Neuronal stem cell (in vitro differentiated cells): Measurements from ENCODE around the gene KDM4C.

ENCODE experiments used
- DNase-seq: peaks from one replicate; pipeline ENCODE4 v3.0.0-alpha.2; 2013; ENCODE audit warnings: low spot score
- H2AFZ ChIP-seq: one replicate; pipeline ENCODE4 v1.6.1; 2013; ENCODE audit warnings: mild to moderate bottlenecking, low read length, inconsistent platforms
- H2AK5ac ChIP-seq: 2 replicates; pipeline ENCODE4 v1.6.1; 2013; ENCODE audit warnings: low read depth, mild to moderate bottlenecking, inconsistent platforms, low read length, moderate library complexity, mixed read lengths
- H2BK120ac ChIP-seq: 2 replicates; pipeline ENCODE4 v1.6.1; 2013; ENCODE audit warnings: low read depth, mild to moderate bottlenecking, inconsistent platforms, low read length, moderate library complexity, mixed read lengths
- H2BK12ac ChIP-seq: one replicate; pipeline ENCODE4 v1.6.1; 2013; ENCODE audit warnings: low read length, inconsistent platforms
- H2BK15ac ChIP-seq: 2 replicates; pipeline ENCODE4 v1.6.1; 2013; ENCODE audit warnings: mild to moderate bottlenecking, low read length, inconsistent platforms, mixed read lengths
- H2BK5ac ChIP-seq: one replicate; pipeline ENCODE4 v1.6.1; 2013; ENCODE audit warnings: inconsistent platforms, mild to moderate bottlenecking, low read length, moderate library complexity
- H3K14ac ChIP-seq: one replicate; pipeline ENCODE4 v1.6.1; 2013; ENCODE audit warnings: low read length, inconsistent platforms
- H3K18ac ChIP-seq: 2 replicates; pipeline ENCODE4 v1.6.1; 2013; ENCODE audit warnings: low read length, inconsistent platforms
- H3K23ac ChIP-seq: 2 replicates; pipeline ENCODE4 v1.6.1; 2013; ENCODE audit warnings: low read depth, mild to moderate bottlenecking, mixed read lengths, low read length, inconsistent platforms; ENCODE audit not compliant: poor library complexity
- H3K27ac ChIP-seq: replicated peaks from 3 replicates; pipeline ENCODE4 v1.5.1; 2013; ENCODE audit warnings: low read length, inconsistent platforms
- H3K27me3 ChIP-seq, 3 experiments: 2 replicates each; pipeline ENCODE4 v1.6.1; 2013; ENCODE audit warnings: low read length in 3 of 3, mild to moderate bottlenecking in 2 of 3, inconsistent platforms in 1 of 3, low read depth in 1 of 3, mixed read lengths in 1 of 3, moderate library complexity in 1 of 3; ENCODE audit not compliant: control insufficient read depth in 3 of 3, insufficient read depth in 3 of 3
- H3K36me3 ChIP-seq, 2 donors: replicated peaks in 1 of 2; 2 replicates each; pipeline ENCODE4 v1.6.1; 2013; ENCODE audit warnings: low read length in 2 of 2; ENCODE audit not compliant: control insufficient read depth in 2 of 2, insufficient read depth in 2 of 2
- H3K4ac ChIP-seq: 2 replicates; pipeline ENCODE4 v1.6.1; 2013; ENCODE audit warnings: inconsistent platforms, mild to moderate bottlenecking, low read length, moderate library complexity
- H3K4me1 ChIP-seq, 2 donors: 1 replicate in 1 of 2; 2 replicates in 1 of 2; pipeline ENCODE4 v1.6.1; 2013; ENCODE audit warnings: low read length in 2 of 2, low read depth in 1 of 2; ENCODE audit not compliant: control insufficient read depth in 2 of 2, insufficient read depth in 1 of 2
- H3K4me2 ChIP-seq: one replicate; pipeline ENCODE4 v1.6.1; 2013; ENCODE audit warnings: mild to moderate bottlenecking, low read length, inconsistent platforms; ENCODE audit not compliant: insufficient read depth, poor library complexity, severe bottlenecking
- H3K4me3 ChIP-seq, 2 donors: 2 replicates each; pipeline ENCODE4 v1.5.1; 2013; ENCODE audit warnings: low read length in 2 of 2, mild to moderate bottlenecking in 2 of 2, inconsistent platforms in 1 of 2, moderate library complexity in 1 of 2
- H3K79me1 ChIP-seq: one replicate; pipeline ENCODE4 v1.6.1; 2013; ENCODE audit warnings: low read depth, mild to moderate bottlenecking, inconsistent platforms, low read length, moderate library complexity
- H3K9ac ChIP-seq: one replicate; pipeline ENCODE4 v1.6.1; 2013; ENCODE audit warnings: mild to moderate bottlenecking, low read depth, low read length, inconsistent platforms; ENCODE audit not compliant: poor library complexity
- H3K9me3 ChIP-seq, 2 donors: replicated peaks in 1 of 2; 2 replicates each; pipeline versions ENCODE3 to v1.6.1; 2013; ENCODE audit warnings: low read length in 2 of 2, mild to moderate bottlenecking in 2 of 2, inconsistent platforms in 1 of 2, low read depth in 1 of 2, mixed read lengths in 1 of 2, moderate library complexity in 1 of 2; ENCODE audit not compliant: control insufficient read depth in 2 of 2, insufficient read depth in 1 of 2
- H4K8ac ChIP-seq: one replicate; pipeline ENCODE4 v1.6.1; 2013; ENCODE audit warnings: low read depth, mild to moderate bottlenecking, inconsistent platforms, low read length, moderate library complexity
- H4K91ac ChIP-seq: one replicate; pipeline ENCODE4 v1.6.1; 2013; ENCODE audit warnings: low read length, low read depth, mild to moderate bottlenecking, inconsistent platforms; ENCODE audit not compliant: poor library complexity
- WGBS, 2 donors: extraction: QIAGEN DNeasy Blood & Tissue Kit; methylation state at CpG; one replicate each; pipeline ENCODE4 v1.1.7; 2013; ENCODE audit warnings: missing lambda C conversion rate in 2 of 2, mixed read lengths in 1 of 2; ENCODE audit not compliant: insufficient read length in 2 of 2, insufficient replicate concordance in 1 of 2; ENCODE audit errors: extremely low coverage in 2 of 2; 5-methylcytosine and 5-hydroxymethylcytosine counted together

The KDM4C gene

GRCh38 chr9:7172154-7173115 is 414.7 kb downstream of the KDM4C start:
- H3K36me3 ChIP-seq: no peaks in the 10 kb centered on the region
- no peak overlapping the region for H3K4me3 ChIP-seq

GRCh38 chr9:7173139-7173538 is 415.4 kb downstream of the KDM4C start:
- no peak overlapping the region for H3K9ac ChIP-seq
- H2AFZ ChIP-seq: peak overlapping the region; percentile 5
- no peak overlapping the region for H2BK120ac ChIP-seq
- H3K9me3 ChIP-seq: peaks cover 0 to 5% of the 10 kb centered on the region in 2 donors
- H2BK12ac ChIP-seq: no peak overlapping the region
- peaks cover 15 to 18% of the 10 kb centered on the region in 2 donors for H3K4me1 ChIP-seq
- no peaks in the 10 kb centered on the region for H3K36me3 ChIP-seq
- H4K8ac ChIP-seq: no peak overlapping the region
- peak overlapping the region; percentile 36 for H2AK5ac ChIP-seq
- H3K18ac ChIP-seq: peak overlapping the region; percentile 89
- no peak overlapping the region for H3K23ac ChIP-seq
- H3K4ac ChIP-seq: no peak overlapping the region
- H4K91ac ChIP-seq: no peak overlapping the region
- no peak overlapping the region for H3K4me3 ChIP-seq
- peak overlapping the region; percentile 14 for H2BK5ac ChIP-seq
- H3K14ac ChIP-seq: no peak overlapping the region
- WGBS, 2 donors: no CpG with 5 or more reads among the region's 3 CpGs
- peak overlapping the region; percentile 37 for H3K27ac ChIP-seq
- no peaks in the 10 kb centered on the region for H3K79me1 ChIP-seq
- DNase-seq: no peak
- H2BK15ac ChIP-seq: peak overlapping the region; percentile 28
- H3K4me2 ChIP-seq: no peak overlapping the region
- no peaks in the 10 kb centered on the region for H3K27me3 ChIP-seq

More at GRCh38 chr9:7172154-7173115, 414.7 kb downstream of the KDM4C start:
- Histone ChIP-seq H3K14ac (no peak overlapping the region), H2BK120ac (no peak overlapping the region), H4K91ac (no peak overlapping the region), H3K27ac (peak overlapping the region; percentile 37), H4K8ac (no peak overlapping the region), H2BK12ac (no peak overlapping the region), H3K79me1 (no peaks in the 10 kb centered on the region), H2BK5ac (peak overlapping the region; percentile 19), H2AFZ (peak overlapping the region; percentile 5), H3K4ac (no peak overlapping the region), H3K18ac (peak overlapping the region; percentile 89), H2AK5ac (no peak overlapping the region), H3K4me1 (peaks cover 15 to 18% of the 10 kb centered on the region in 2 donors), H3K4me2 (no peak overlapping the region), H3K23ac (no peak overlapping the region), H2BK15ac (peak overlapping the region; percentile 28), H3K27me3 (no peaks in the 10 kb centered on the region), H3K9ac (no peak overlapping the region), H3K9me3 (peaks cover 0 to 5% of the 10 kb centered on the region in 2 donors)
- WGBS, 2 donors: no CpG with 5 or more reads among the region's 11 CpGs
- peak; percentile 18 for DNase-seq

- H3K4me2 ChIP-seq: no peak overlapping the region
- H2BK12ac ChIP-seq: no peak overlapping the region
- H3K9me3 ChIP-seq: peaks cover 0 to 8% of the 10 kb centered on the region in 2 donors
- no peak overlapping the region for H2AFZ ChIP-seq
- H3K23ac ChIP-seq: no peak overlapping the region
- no peaks in the 10 kb centered on the region for H3K27me3 ChIP-seq
- no peak overlapping the region for H2BK15ac ChIP-seq
- WGBS, 2 donors: no CpG with 5 or more reads among the region's 7 CpGs
- no peak overlapping the region for H3K9ac ChIP-seq
- H4K91ac ChIP-seq: no peak overlapping the region
- H3K18ac ChIP-seq: no peak overlapping the region
- no peaks in the 10 kb centered on the region for H3K36me3 ChIP-seq
- no peak overlapping the region for H4K8ac ChIP-seq
- H3K27ac ChIP-seq: no peak overlapping the region
- no peak overlapping the region for H3K14ac ChIP-seq
- no peak overlapping the region for H2BK5ac ChIP-seq
- no peak overlapping the region for H3K4ac ChIP-seq
- no peak overlapping the region for H2AK5ac ChIP-seq
- H3K79me1 ChIP-seq: no peaks in the 10 kb centered on the region
- no peak for DNase-seq
- no peak overlapping the region for H2BK120ac ChIP-seq
- peaks cover 15 to 18% of the 10 kb centered on the region in 2 donors for H3K4me1 ChIP-seq
- H3K4me3 ChIP-seq: no peak overlapping the region
Measured at GRCh38 chr9:7174301-7174700, 416.5 kb downstream of the KDM4C start.

- Histone ChIP-seq H3K4me1 (peaks cover 15 to 18% of the 10 kb centered on the region in 2 donors), H2AFZ (no peak overlapping the region), H2AK5ac (no peak overlapping the region), H3K4ac (no peak overlapping the region), H4K91ac (no peak overlapping the region), H3K14ac (no peak overlapping the region), H4K8ac (no peak overlapping the region), H3K4me3 (no peak overlapping the region), H3K9ac (no peak overlapping the region), H2BK5ac (no peak overlapping the region), H3K18ac (no peak overlapping the region), H3K27me3 (no peaks in the 10 kb centered on the region), H3K79me1 (no peaks in the 10 kb centered on the region), H2BK15ac (no peak overlapping the region), H3K23ac (no peak overlapping the region), H2BK120ac (no peak overlapping the region), H3K4me2 (no peak overlapping the region), H3K36me3 (no peaks in the 10 kb centered on the region), H3K9me3 (peaks cover 0 to 8% of the 10 kb centered on the region in 2 donors), H2BK12ac (no peak overlapping the region), H3K27ac (no peak overlapping the region)
- DNase-seq: no peak
- no CpG with 5 or more reads among the region's 8 CpGs for WGBS, 2 donors
Measured at GRCh38 chr9:7174884-7175283, 417.1 kb downstream of the KDM4C start.
